GM18517 (cell line): Measurements from ENCODE around the gene RAB25.
"Not testable (repeated sequence)": the region's sequence is repeated elsewhere in the genome, so short reads cannot be mapped to it uniquely, and the experiment has no call there.

ENCODE experiments used
- ATAC-seq: cut with Tn5 transposase; IDR thresholded peaks from one replicate; pipeline ENCODE4 v1.9.1; 2021; ENCODE audit warnings: mild to moderate bottlenecking, moderate library complexity; ENCODE audit not compliant: unreplicated experiment

RAB25 gene

DNA sequence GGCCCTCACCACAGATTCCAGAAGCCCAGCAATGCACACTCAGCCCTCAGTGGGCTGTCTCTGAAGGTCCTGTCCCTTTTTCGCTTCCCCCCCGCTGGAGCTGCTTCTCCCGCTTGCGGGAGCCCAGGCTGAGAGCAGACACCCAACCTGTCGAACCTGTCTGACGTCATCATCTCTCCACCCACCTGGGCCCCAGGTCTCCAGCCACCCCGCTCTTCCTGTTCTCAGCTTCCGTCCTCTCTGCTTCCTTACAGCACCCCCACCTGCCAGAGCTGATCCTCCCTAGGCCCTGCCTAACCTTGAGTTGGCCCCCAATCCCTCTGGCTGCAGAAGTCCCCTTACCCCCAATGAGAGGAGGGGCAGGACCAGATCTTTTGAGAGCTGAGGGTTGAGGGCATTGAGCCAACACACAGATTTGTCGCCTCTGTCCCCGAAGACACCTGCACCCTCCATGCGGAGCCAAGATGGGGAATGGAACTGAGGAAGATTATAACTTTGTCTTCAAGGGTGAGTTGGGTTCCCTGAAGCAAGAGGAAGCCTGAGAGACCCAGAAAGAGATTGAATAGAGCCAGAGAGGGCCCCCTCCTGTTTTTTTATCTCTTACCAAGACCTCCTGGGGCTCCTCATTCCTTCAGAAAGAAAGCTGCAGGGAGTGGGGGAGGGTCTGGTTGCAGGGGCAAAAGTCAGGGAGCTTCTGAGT lies at the start of gene RAB25:
RAB25 (plus strand) TSS at position 224 of the 700 bp plus-strand sequence; CDS start at position 465, 241 bp downstream.
- no peak for ATAC-seq

DNA sequence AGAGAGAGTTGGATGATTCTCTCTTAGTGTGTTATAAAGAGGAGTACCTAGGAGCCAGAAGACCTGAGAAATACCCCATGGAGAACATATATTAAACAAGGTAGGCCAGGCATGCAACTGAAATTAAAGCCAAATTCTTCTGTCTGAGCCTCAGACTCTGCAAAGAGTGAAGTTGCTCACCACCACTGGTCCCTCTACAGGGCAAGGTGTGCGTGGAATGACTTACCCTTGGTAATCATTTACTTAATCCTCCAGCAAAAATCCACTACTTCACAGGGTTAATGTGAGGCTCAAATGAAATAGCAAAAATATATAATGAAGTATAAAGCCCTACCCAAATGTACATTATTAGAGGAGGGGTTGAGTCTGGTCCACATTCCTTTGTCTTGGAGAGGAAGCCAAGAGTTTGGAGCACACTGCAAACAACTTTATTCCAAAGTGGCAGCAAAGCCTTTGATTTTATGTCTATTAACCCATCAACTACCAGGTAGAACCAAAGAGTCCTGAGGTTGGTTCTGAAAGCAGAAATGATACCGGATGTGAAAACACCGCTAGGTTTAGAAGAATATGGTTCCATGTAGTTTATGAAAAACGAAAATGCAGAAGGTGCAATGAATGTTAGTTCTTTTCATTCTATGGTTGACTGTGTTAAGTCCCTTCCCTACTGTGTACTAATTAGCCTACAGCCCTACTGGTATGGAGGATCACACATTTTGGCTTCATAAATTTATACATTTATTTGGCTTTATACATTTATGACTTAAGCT lies 48.7 kb upstream of the RAB25 start:
- peak; percentile 86 for ATAC-seq

DNA sequence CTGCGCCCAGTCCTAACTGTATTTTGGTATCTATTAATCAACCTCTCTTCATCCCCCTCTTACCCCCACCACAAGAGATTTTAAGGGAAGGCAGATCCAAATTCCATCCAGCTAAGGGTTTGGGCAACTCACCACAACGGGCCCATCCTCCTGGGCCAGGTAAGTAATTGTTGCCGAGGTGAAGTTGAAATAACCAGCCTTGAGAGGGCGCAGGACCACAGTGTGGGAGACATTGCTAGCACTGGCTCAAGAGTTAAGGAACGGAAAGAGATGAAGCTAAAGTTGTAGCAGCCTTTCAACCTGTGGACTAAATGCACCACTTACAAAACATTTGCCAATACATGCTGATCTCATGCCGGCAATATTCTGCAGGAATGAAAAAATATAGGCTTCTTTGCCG lies 46.1 kb upstream of the RAB25 start:
- ATAC-seq, result no peak

DNA sequence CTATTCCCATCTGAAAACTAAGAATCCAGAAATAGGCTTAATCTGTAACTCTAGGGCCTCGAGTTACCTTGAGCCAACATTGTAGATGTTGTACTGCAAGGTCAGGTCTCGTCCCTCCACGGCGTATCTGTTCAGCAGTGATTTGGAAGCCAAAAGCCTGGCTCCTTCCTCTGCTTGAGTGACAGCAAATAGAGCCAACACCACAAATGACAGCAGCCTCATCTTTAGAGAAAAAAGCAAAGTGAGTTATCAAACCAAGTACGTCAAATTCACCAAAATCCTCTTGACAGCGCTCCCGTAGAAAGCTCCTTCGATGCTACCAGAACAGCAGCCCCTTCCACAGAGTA lies 41.0 kb upstream of the RAB25 start:
- ATAC-seq, result no peak

DNA sequence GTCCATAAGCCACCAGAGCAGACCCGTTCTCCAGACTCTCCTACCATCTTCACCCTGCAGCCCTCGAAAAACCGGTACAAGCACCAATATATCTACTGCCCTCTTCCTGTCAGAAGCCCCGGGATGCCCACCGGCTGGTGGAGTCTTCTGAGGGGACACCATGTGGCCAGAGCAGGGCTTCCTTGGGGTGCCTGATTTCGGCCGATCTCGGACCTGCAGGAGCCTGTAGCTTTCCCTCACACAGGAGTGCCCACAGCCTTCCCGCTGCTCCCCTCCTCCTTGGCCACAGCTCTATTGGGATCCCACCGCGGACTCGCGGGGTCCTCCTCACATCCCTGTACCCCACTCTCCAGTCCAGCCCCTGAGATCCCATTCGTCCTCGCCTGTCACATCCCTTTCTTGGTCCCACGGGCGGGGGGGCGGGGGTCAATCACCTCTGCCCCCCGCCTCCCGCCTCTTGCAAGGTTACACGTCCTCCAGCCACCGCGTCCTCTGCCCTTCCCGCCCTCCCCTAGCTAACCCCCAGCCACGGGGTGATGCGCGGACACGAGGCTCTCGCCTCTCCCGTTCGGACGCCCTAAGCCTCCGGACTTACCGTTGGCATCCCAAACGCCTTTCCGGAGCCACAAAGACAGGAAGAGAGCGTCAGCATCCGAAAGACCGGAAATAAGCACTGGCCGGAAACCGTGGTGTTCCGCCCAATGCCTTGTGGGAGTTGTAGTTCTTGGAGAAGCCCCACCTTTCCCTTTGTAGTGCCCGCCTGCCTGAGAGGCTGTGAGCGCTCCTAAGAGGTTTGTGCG lies 40.5 kb upstream of the RAB25 start, which contains the start of gene SSR2:
SSR2 (minus strand) TSS at position 659 of the 800 bp plus-strand sequence. CDS start 784 bp downstream, outside the sequence.
- peak; percentile 96 for ATAC-seq

DNA sequence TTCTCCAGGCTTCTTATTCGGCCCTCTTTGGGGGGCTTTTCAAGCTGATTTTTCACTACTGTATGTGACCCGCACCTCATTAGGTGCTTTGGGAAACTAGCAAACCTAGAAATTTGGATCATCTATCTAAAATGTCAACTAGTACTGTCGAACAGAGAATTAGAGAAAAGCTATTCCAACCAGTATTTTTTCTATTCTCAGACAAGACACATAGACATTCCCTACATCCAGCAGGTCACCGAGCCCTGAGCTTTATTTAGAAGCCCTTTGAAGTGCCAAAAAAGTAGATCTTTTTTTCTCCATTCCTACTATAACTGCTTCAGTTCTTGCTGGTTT lies 39.9 kb upstream of the RAB25 start:
- peak; percentile 15 for ATAC-seq

DNA sequence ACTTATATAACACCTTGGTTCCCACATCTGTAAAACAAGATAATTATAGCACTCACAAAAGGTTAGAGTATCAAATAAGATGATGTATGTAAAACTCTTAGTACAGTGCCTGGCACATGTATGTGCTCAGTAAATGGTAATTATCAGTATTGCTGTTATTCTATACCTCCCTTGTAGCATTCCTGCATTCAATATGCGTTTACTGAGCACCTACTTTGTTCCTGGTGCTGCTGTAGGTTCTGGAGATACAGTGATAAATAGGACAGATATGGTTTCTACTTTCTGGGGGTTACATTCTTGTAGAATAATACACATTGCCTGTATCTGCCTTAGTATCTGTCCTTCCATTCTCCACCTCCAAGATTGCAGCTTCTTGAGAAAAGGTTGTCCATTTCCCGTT lies 39.0 kb upstream of the RAB25 start:
- ATAC-seq, result no peak

DNA sequence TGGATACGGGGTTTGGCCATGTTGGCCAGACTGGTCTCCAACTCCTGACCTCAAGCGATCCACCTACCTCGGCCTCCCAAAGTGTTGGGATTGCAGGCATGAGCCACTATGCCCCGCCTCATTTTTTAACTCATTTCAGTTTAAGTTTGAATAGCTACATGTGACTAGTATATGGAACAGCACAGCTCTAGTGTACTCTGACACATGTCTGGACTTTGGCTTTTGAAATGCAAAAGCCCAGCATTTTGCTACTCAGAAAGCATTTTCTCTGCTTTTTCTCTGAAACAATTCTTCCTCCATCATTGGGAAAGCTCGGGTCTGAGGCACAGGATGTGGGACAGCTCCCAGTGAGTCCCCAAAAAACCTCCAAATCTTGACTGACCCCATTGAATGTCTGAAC lies 36.2 kb upstream of the RAB25 start:
- ATAC-seq, result no peak

DNA sequence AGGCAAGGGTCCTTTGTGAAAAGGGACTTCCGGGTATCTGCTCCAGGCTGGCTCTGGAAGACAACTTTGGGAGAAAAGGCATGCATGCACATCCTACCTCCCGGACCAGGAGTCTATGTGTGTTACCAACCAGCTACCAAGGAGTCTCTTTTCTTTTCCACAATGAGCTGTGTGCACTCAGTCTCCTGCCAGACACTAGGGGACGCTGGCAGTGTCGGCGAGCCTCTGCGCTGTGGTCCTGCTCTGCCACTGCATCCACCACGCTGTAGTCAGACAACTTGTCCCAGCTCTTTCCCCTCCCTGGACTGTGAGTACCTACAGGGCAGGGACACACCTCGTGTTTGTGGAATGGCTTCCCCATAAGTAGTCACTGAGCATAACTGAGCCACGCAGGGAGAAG lies 35.1 kb upstream of the RAB25 start:
- ATAC-seq, result no peak

DNA sequence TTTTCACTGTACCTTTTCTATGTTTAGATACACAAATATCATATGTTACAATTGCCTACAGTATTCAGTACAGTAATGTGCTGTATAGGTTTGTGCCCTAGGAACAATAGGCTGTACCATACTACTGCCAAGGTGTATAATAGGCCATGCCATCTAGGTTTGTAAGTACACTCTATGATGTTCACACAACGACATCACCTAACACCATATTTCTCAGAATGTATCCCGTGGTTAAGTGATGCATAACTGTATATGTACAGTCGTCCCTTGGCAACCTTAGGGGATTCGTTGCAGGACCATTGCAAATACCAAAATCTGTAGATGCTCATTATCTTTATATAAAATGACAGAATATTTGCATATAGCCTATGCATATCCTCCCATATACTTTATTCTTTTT lies 34.4 kb upstream of the RAB25 start:
- ATAC-seq, result no peak

DNA sequence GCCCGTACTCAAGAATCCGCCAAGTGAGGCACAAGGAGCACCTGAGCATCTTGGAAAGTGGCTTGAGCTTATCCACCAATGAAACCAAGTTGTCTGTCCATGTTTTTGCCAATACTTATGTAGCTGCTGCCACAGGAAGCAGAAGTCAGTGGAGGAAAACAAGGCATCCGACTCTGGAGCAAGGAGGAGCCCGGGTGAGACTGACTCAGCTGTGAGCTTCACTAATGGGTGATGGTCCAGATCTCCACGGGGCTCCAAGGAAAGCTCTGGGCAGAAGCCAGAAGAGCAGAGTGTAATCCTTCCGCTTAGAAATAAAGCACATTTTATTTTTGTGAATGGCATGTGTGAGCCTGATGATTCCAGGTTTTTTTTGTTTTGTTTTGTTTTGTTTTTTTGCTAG lies 27.9 kb upstream of the RAB25 start:
- no peak for ATAC-seq

DNA sequence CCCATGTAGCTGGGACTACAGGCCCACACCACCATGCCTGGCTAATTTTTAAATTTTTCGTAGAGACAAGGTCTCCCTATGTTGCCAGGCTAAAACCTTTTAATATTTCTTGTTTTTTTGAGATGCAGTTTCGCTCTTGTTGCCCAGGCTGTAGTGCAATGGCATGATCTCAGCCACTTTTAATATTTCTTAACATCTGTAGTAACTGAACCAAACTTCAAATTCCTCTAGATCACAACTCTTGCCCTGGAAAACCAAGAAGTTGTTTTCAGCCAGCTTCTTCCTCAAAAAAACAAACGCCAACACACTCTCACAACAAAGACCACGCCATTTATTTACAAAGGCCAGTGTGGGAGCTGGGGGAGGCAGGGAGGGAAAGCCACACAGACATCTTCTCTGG lies 26.0 kb upstream of the RAB25 start:
- ATAC-seq, result not testable (repeated sequence)

DNA sequence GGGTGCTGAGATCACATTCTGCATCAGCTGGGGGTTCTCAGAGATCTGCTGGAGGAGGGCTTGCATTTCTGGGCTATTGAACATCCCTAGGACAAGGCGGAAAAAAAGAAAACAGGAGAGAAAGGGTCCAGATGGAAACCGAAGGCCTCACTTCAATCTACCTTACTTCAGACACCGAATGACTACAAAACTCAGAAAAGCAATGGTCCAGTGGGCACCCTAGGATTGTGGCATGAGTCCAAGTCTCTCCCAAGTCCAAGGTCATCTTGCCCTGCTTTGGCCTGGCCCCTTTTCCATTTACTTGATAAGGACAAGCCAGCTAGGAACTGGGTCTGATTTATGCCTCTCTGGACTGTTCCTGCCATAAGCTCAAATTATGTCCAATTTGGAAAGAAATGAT lies 18.1 kb upstream of the RAB25 start:
- ATAC-seq, result no peak

DNA sequence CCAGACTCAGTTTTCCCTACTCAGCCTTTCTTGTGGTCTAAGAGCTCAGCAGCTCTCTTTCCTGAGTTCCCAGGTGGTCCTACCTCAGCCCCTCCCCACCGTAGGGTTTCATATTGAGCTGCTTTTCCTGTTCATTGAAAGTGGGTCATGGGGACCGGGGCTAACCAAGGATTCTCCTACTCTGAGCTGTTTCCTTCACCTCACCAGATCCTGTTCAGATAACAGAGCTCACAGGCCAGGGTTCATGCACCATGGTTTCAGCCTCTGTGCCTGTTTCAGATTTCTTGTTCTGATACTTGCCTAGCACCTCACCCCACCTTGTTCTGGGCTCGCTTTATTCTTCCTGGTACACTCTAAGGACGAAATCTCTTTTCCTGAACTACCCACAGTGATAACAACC lies 15.9 kb upstream of the RAB25 start:
- no peak for ATAC-seq

DNA sequence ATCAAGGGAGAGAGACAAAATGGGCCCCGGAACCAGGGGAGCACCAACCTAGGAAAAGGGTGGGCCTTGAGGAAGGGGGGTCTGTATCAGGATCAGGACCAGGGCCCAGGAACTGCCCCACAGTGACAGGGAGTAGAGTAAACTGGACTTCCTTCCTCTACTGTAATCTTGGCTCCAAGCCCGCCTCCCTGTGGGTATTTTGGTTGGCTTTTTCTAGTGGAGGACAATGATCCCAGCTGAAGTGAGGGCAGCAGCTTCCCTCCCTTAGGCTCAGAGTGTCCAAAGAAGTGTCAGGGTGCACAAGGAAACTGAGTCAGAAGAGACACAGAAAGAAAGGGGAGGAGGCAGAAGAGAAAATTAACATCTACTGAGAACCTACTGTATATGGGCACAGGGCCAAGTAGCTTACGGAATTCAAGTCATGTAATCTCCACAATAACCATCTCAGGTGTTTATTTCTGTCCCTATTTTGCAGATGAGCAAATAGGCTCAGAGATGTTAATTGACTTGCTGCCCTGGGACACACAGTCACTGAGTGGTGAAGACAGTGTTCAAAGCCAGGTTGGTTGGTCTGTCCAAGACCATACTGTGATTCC lies 12.2 kb upstream of the RAB25 start:
- no peak for ATAC-seq

DNA sequence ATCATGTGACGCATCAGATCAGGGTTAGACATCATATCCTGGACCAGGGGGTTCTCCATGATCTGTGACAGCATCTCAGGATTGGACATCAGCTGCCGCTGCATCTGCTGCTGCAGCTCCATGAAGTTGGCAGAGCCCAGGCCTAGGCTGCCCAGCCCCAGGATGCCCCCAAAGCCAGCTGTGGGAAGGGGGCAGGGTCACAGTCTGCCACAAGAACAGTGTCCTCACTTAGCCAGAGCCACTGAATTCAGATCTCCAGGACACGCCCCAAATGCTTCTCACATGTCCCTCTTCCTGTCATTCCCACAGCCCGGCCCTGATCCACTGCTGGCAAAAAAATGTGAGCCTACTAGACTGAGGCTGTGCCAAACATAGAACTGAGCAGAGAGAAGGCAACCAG lies 10.6 kb upstream of the RAB25 start:
- no peak for ATAC-seq

DNA sequence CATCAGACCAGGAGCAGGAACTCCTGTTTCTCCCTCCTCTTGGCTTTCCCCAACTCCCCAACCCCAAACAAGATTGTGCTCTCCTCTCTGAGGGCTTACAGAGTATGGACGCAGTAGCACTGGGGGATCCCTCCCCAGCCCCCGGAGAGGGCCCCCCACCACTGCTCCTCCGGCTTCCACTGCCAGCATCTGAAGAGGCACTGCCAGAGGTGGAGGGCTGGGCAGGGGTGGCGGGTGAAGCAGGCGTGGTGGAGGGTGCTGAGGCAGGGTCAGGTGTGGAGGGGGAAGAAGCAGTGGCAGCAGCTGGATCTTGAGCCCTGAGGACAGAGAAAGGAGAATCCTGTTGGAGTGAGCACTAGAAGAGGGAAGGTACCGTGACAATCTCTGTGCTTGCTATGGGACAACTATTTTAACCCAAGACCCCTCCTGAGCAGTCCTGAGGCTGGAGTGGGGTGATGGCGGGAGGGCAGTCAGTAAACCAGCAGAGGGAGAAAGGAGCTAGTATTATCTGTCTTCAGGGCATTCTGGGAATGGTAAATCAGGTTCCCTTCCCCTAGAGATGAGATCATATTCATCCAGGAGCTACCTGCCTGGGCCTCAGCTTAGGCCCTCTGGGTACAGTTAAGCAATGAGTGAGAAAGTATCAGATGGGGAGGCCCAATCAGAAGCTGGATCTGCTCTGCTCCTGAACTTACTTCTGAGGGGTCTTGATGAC lies 9.8 kb upstream of the RAB25 start:
- no peak for ATAC-seq

DNA sequence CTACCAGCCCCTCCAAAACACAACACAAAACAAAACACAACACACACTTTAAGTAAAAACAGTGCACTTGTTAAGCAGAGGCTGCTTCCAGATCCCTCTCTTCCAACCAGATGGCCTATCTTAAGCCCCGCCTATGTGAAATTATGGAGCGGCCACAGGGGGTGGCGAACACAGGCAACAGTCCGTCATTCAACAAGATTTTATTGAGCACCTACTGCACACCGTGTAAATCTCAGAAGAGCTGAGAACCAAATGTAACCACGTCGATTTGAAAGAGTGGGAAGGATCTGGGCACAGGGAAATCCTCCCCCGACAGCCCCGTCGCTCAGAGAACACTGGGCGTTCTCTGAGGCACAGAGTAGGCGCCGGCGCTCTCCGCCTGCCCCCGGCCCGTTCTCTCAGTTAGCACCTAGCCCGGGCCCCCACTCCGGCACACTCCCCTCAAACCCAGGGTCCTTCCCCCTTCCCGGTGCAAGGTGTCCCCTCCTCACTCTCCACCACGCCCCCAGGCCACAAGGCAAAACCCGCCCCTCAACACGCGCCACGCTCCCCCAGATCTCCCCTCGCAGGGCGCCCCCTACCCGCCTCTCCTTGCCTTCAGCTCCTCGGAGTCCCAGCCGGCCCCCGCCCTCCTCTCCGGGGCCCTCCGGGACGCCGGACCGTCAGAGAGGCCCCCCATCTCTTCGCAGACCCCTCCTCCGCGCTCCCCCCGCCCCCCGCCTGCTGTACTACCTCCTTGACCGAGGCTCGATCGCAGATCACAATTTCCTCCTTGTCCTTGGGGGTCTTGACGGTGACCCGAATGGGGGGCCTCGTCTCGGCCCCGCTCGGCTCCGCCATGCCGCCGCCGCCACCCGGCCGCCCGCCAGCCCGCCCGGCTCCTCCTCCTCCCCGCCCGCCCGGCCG lies 7.8 kb upstream of the RAB25 start:
- ATAC-seq, result no peak

DNA sequence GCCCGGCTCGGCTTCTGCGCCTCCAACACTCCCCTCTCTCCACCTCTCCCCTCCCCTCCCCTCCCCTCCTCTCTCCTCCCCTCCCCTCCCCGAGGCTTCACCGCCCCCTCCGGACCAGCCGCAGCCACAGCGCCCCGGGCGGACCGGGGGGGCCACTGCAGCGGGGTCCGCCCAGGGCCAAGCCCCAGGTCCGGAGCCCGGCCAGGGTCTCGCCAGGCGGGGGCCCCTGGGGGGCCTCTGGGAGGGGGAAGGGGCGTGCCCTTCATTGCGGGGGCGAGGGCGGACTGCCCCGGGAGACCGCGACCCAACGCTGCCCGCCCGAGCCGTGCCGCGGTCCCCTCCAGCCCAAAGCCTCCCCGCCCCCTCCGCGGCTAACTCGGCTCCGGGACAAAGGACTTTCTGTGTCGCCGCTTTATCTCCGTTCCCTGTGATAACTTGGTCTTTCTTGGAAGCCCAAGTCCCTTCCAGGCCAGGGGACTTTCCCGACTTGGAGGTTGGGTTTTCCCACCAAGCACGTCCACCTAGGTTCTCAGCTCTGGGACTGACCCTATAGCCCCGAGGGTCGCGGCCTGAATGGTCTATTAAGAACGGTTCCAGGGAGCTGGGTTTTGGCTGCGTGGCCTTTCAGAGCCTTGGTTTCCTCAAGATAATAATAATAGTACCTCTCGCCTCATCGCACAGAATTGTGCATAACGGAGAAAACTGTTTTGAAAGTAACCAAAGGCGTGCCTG lies 7.0 kb upstream of the RAB25 start, which contains the start of gene UBQLN4:
UBQLN4 (minus strand) TSS at position 31 of the 732 bp plus-strand sequence. CDS start 97 bp downstream, outside the sequence.
- ATAC-seq, result peak; percentile 21
